B cell (primary cell): Measurements from ENCODE around the gene KLK2. TPM values are rescaled to one million over a fixed set of nuclear protein-coding genes. Genes with fewer than 3 reads are reported as not detected.

Experiments used
- ATAC-seq: fragments of 200-7000 bp; cut with Tn5 transposase; one replicate; pipeline ENCODE4 v1.10.0; 2021; ENCODE audit warnings: low read depth, mild to moderate bottlenecking, moderate number of reproducible peaks, moderate library complexity
- CTCF ChIA-PET: fragments of 350-600 bp; sonication (Branson Sonifier 250); formaldehyde crosslinking; loops from one replicate; lab custom pipeline; 2021; ENCODE audit warnings: antibody characterized with exemption, inconsistent platforms; lab: Charles Lee
- POLR2A ChIA-PET: fragments of 350-600 bp; sonication (Branson Sonifier 250); formaldehyde crosslinking; loops from one replicate; lab custom pipeline; 2021; ENCODE audit warnings: antibody characterized with exemption; lab: Charles Lee
- DNase-seq: peaks from one replicate; pipeline ENCODE4 v3.0.0; 2013
- H2AFZ ChIP-seq: 2 replicates; pipeline ENCODE4 v1.6.1; 2012; ENCODE audit warnings: mild to moderate bottlenecking, low read depth, low read length; ENCODE audit not compliant: insufficient read depth, poor library complexity, severe bottlenecking
- H3K27ac ChIP-seq, 2 donors: 1 replicate in 1 of 2; 2 replicates in 1 of 2; pipeline ENCODE4 v1.5.1; 2012 to 2013; ENCODE audit warnings: low read length in 2 of 2, mild to moderate bottlenecking in 2 of 2, moderate library complexity in 1 of 2
- H3K27me3 ChIP-seq, 4 experiments: fragments of 200-600 bp in 1 of 4; sonication (generic) in 1 of 4; replicated peaks in 1 of 4; 1 replicate in 2 of 4; 2 replicates in 2 of 4; pipeline versions ENCODE4 v1.6.1 to v1.7.0; 2013 to 2016; ENCODE audit warnings: low read length in 3 of 4, mild to moderate bottlenecking in 2 of 4, mixed read lengths in 1 of 4, moderate library complexity in 1 of 4; ENCODE audit not compliant: insufficient read depth in 4 of 4, control insufficient read depth in 3 of 4; ENCODE audit errors: control extremely low read depth in 1 of 4
- H3K36me3 ChIP-seq, 2 experiments: replicated peaks in 1 of 2; 1 replicate in 1 of 2; 2 replicates in 1 of 2; pipeline versions ENCODE4 v1.6.1 to v1.7.1; 2013; ENCODE audit warnings: low read length in 1 of 2; ENCODE audit not compliant: insufficient read depth in 2 of 2, control insufficient read depth in 1 of 2; ENCODE audit errors: control extremely low read depth in 1 of 2, extremely low read depth in 1 of 2
- H3K4me1 ChIP-seq, 2 donors: fragments of 200-600 bp in 1 of 2; sonication (generic) in 1 of 2; 1 replicate in 1 of 2; 2 replicates in 1 of 2; pipeline versions ENCODE4 v1.5.1 to v1.6.1; 2013 to 2017; ENCODE audit warnings: low read length in 2 of 2; ENCODE audit not compliant: control insufficient read depth in 2 of 2, insufficient read depth in 2 of 2
- H3K4me2 ChIP-seq: replicated peaks from 2 replicates; pipeline ENCODE3; 2012; ENCODE audit warnings: mild to moderate bottlenecking, low read depth, low read length; ENCODE audit not compliant: poor library complexity, severe bottlenecking
- H3K4me3 ChIP-seq, 5 experiments: fragments of 200-600 bp in 1 of 5; sonication (generic) in 1 of 5; 1 replicate in 3 of 5; 2 replicates in 2 of 5; pipeline versions ENCODE4 v1.5.1 to v1.7.0; 2011 to 2016; ENCODE audit warnings: low read length in 4 of 5, mild to moderate bottlenecking in 4 of 5, low read depth in 2 of 5, control low read depth in 1 of 5, moderate library complexity in 1 of 5; ENCODE audit not compliant: insufficient read depth in 1 of 5; ENCODE audit errors: control extremely low read depth in 1 of 5, extremely low read depth in 1 of 5
- H3K79me2 ChIP-seq: fragments of 200-600 bp; sonication (generic); one replicate; pipeline ENCODE4 v1.6.0; 2016; ENCODE audit warnings: low read length; ENCODE audit not compliant: control insufficient read depth, insufficient read depth
- H3K9ac ChIP-seq: fragments of 200-600 bp; sonication (generic); 2 replicates; pipeline ENCODE4 v1.6.1; 2017; ENCODE audit warnings: mild to moderate bottlenecking, low read length, moderate library complexity
- H3K9me3 ChIP-seq, 3 donors: one replicate each; pipeline versions ENCODE4 v1.6.1 to v1.7.1; 2013; ENCODE audit warnings: low read length in 2 of 3; ENCODE audit not compliant: control insufficient read depth in 2 of 3, insufficient read depth in 1 of 3; ENCODE audit errors: control extremely low read depth in 1 of 3
- H4K20me1 ChIP-seq: 2 replicates; pipeline ENCODE4 v1.6.0; 2012; ENCODE audit warnings: mild to moderate bottlenecking, low read length; ENCODE audit not compliant: insufficient read depth, control insufficient read depth, poor library complexity, severe bottlenecking
- H3K27ac Mint-ChIP-seq: one replicate; pipeline ENCODE4 v1.8.0; 2021; ENCODE audit warnings: mixed read lengths
- H3K27me3 Mint-ChIP-seq: one replicate; pipeline ENCODE4 v1.8.0; 2021; ENCODE audit warnings: mixed read lengths
- H3K4me1 Mint-ChIP-seq: one replicate; pipeline ENCODE4 v1.8.0; 2021; ENCODE audit warnings: mixed read lengths
- H3K4me3 Mint-ChIP-seq: one replicate; pipeline ENCODE4 v1.8.0; 2021; ENCODE audit warnings: mixed read lengths
- H3K9me3 Mint-ChIP-seq: one replicate; pipeline ENCODE4 v1.8.0; 2022; ENCODE audit warnings: mixed read lengths; ENCODE audit not compliant: insufficient read depth
- CTCF ChIP-seq: fragments of 200-600 bp; IDR thresholded peaks from one replicate; pipeline ENCODE4 v1.8.0; 2022; ENCODE audit warnings: antibody characterized with exemption, mild to moderate bottlenecking
- EZH2 ChIP-seq: IDR thresholded peaks from 2 replicates; pipeline ENCODE4 v1.6.1; 2012; ENCODE audit warnings: borderline replicate concordance, low read depth, mild to moderate bottlenecking, moderate library complexity, low read length; ENCODE audit not compliant: insufficient read depth, poor library complexity, severe bottlenecking
- WGBS: methylation state at CpG from one replicate; pipeline ENCODE4 v1.1.5; 2013; ENCODE audit warnings: missing lambda C conversion rate; ENCODE audit not compliant: insufficient coverage; 5-methylcytosine and 5-hydroxymethylcytosine counted together
- intact Hi-C: fragments of 100-400 bp; cut with micrococcal nuclease; formaldehyde crosslinking; loops from one replicate; pipeline ENCODE4 v1.10.0; 2022
- polyA minus RNA-seq: library from RNA; depleted of rRNA, polyadenylated mRNA; stranded (reverse); fragments of >200 nt; gene quantifications from 2 replicates; pipeline ENCODE4 v1.2.3, GENCODE V29; 2012
- polyA plus RNA-seq: library from polyadenylated mRNA; depleted of rRNA; stranded (reverse); fragments of >200 nt; gene quantifications from 2 replicates; pipeline ENCODE4 v1.2.3, GENCODE V29; 2012
- total RNA-seq, 2 donors: library from RNA; stranded (reverse); fragments of 120-200 nt in 1 of 2; gene quantifications; 1 replicate in 1 of 2; 2 replicates in 1 of 2; pipeline versions ENCODE4 v1.2.3 to v1.2.4, GENCODE V29; 2013 to 2022

Gene KLK2
- total RNA-seq (1.7 TPM in 2 replicates), polyA plus RNA-seq (0.60 and 1.2 TPM in 2 replicates), polyA minus RNA-seq (0.43 TPM in 1 of 2 replicates, not detected in the other)
- total RNA-seq (2013): 0.47 TPM

- intact Hi-C loops: no loop called here
- Histone ChIP-seq H3K79me2 (no peaks in the 10 kb centered on the region), H3K4me3 (no peak within 1 kb of the TSS), H2AFZ (no peak within 1 kb of the TSS), H3K27me3 (peaks cover 0 to 13% (median 3%) of the 10 kb centered on the region in 4 experiments), H3K9ac (no peak within 1 kb of the TSS), H3K36me3 (no peaks in the 10 kb centered on the region), H3K4me1 (peaks cover 10 to 25% of the 10 kb centered on the region in 2 donors), H3K9me3 (peaks cover 0 to 8% (median 0%) of the 10 kb centered on the region in 3 donors), H3K27ac (no peak within 1 kb of the TSS), H4K20me1 (no peaks in the 10 kb centered on the region), H3K4me2 (no peak within 1 kb of the TSS)
- DNase-seq (no peak), ATAC-seq (no peak)
- 100% methylated on average over 1 of the region's 3 CpGs for WGBS
- H3K9me3 Mint-ChIP-seq: no peaks in the 10 kb centered on the region
- no peak within 1 kb of the TSS for H3K27ac Mint-ChIP-seq
- no peaks in the 10 kb centered on the region for H3K4me1 Mint-ChIP-seq
- peaks cover 33% of the 10 kb centered on the region for H3K27me3 Mint-ChIP-seq
- ChIA-PET POLR2A (no interaction called here), CTCF (interaction anchor here (0.6 kb wide), 1 partner anchor 12 kb away, joined by 3 read pairs; no protein-coding TSS in a partner anchor)
- no peak for TF ChIP-seq EZH2
- no peak for TF ChIP-seq CTCF
- H3K4me3 Mint-ChIP-seq: no peak within 1 kb of the TSS
These were observed at the start of gene KLK2 for GRCh38 chr19:50873056-50873455. TSS of gene KLK2 (plus strand) at chr19:50873439. CDS start at chr19:50873474, 35 bp downstream.

- 77% methylated on average over 43 of the region's 43 CpGs for WGBS
- ChIA-PET CTCF (no interaction called here), POLR2A (no interaction called here)
- H3K27ac ChIP-seq: no peak overlapping the region
- ATAC-seq: no peak
- DNase-seq: no peak
- intact Hi-C loops: no loop called here
- H3K4me3 Mint-ChIP-seq: no peak overlapping the region
- H3K4me1 ChIP-seq: peaks cover 5 to 15% of the 10 kb centered on the region in 2 donors
- H3K27ac Mint-ChIP-seq: no peak overlapping the region
- H2AFZ ChIP-seq: no peak overlapping the region
- peaks cover 0 to 2% (median 0%) of the 10 kb centered on the region in 3 donors for H3K9me3 ChIP-seq
- H3K4me2 ChIP-seq: no peak overlapping the region
- peaks cover 0 to 10% (median 0%) of the 10 kb centered on the region in 4 experiments for H3K27me3 ChIP-seq
- no peak overlapping the region for H3K9ac ChIP-seq
- TF ChIP-seq CTCF (no peak), EZH2 (no peak)
- H3K27me3 Mint-ChIP-seq: peaks cover 39% of the 10 kb centered on the region
- H3K36me3 ChIP-seq: no peaks in the 10 kb centered on the region
- H4K20me1 ChIP-seq: no peaks in the 10 kb centered on the region
- peaks cover 19% of the 10 kb centered on the region for H3K4me1 Mint-ChIP-seq
- no peaks in the 10 kb centered on the region for H3K79me2 ChIP-seq
- H3K4me3 ChIP-seq: no peak overlapping the region
- H3K9me3 Mint-ChIP-seq: no peaks in the 10 kb centered on the region
These were observed 46.6 kb upstream of the KLK2 start for GRCh38 chr19:50826492-50827240.
